ENCODE measurements around the gene PCIF1. TPM values are rescaled to one million over a fixed set of nuclear protein-coding genes. Genes with fewer than 3 reads are reported as not detected.
A peak's percentile ranks its signal among the peaks of the same experiment; 100 is the strongest.

The PCIF1 gene
- total and polyA plus RNA-seq, 7 donors: 26.4 to 39.3 (median 31.9) TPM

DNA sequence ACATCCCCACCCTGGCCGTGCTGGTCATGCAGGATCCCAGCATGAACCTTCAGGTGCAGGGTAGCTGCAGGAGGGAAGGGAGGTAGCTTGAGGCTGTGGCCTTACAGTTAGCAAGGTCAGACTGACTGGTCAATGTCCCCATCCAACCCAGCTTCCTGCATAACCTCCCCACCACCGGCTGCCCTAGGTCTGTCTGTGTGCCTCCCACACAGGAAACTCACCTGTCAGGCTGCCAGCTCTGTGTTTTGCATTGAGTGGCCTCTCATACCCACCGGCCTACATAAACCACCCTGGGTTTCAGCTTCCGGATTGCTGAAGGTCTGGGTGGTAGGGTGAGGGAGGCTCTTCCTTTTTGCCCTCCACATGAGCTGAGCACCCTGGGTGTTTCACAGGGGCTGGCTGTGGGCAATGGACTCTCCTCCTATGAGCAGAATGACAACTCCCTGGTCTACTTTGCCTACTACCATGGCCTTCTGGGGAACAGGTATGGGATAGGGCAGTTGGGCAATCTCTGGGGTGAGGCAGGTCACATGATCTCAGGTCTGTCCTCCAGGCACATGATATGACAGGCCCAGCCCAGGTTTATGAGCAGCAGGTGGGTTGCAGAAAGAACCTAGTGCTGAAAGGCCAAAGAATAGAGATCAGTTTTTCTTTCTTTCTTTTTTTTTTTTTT, 41.5 kb upstream of the PCIF1 start:
- TF ChIP-seq POLR2A (IDR thresholded peaks at IDR 0.05) (no peak), EP300 (IDR thresholded peaks at IDR 0.05) (no peak), POLR2AphosphoS5 (IDR thresholded peaks at IDR 0.05) (peak in 1 of 4 donors; percentile 5)
- TF ChIP-seq, protein P1, sequence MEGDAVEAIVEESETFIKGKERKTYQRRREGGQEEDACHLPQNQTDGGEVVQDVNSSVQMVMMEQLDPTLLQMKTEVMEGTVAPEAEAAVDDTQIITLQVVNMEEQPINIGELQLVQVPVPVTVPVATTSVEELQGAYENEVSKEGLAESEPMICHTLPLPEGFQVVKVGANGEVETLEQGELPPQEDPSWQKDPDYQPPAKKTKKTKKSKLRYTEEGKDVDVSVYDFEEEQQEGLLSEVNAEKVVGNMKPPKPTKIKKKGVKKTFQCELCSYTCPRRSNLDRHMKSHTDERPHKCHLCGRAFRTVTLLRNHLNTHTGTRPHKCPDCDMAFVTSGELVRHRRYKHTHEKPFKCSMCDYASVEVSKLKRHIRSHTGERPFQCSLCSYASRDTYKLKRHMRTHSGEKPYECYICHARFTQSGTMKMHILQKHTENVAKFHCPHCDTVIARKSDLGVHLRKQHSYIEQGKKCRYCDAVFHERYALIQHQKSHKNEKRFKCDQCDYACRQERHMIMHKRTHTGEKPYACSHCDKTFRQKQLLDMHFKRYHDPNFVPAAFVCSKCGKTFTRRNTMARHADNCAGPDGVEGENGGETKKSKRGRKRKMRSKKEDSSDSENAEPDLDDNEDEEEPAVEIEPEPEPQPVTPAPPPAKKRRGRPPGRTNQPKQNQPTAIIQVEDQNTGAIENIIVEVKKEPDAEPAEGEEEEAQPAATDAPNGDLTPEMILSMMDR (IDR thresholded peaks at IDR 0.05): no peak
- H3K4me1 ChIP-seq: peaks cover 0 to 40% (median 29%) of the 10 kb centered on the region in 4 donors
- no peaks in the 10 kb centered on the region for H3K9me3 ChIP-seq
- intact Hi-C loops (cut with DNase I): loop anchor here (5.0 kb wide), 1 partner anchor 61 kb away; the partner anchor contains the start of gene SNX21
- H3K36me3 ChIP-seq: peaks cover 17 to 57% (median 31%) of the 10 kb centered on the region in 4 donors
- no peak overlapping the region for H3K27ac ChIP-seq
- no peaks in the 10 kb centered on the region for H3K27me3 ChIP-seq
- 25 to 51% methylated on average over 4 of the region's 4 CpGs for WGBS, 2 donors
- no peak overlapping the region for H3K4me3 ChIP-seq
- no peak for DNase-seq

DNA sequence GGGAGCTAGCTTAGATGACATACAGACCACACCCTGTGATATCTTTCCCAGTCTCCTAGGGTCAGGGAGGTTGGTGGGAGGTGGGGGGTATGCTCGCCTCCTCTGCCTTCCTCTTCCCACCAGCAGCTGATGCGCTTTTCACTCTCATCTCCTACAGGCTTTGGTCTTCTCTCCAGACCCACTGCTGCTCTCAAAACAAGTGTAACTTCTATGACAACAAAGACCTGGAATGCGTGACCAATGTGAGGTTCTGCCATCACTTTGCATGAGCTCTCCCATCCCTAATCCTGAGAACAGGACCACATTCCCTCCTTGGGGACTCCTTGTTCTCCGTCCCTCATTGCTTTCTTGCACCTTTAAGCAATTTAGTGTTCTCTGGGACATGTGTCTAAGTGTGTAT, 40.7 kb upstream of the PCIF1 start:
- peaks cover 17 to 66% (median 31%) of the 10 kb centered on the region in 4 donors for H3K36me3 ChIP-seq
- 93 to 94% methylated on average over 4 of the region's 4 CpGs for WGBS, 2 donors
- TF ChIP-seq, protein P1 (IDR thresholded peaks at IDR 0.05): no peak
- TF ChIP-seq POLR2A (IDR thresholded peaks at IDR 0.05) (no peak), POLR2AphosphoS5 (IDR thresholded peaks at IDR 0.05) (no peak), EP300 (IDR thresholded peaks at IDR 0.05) (no peak)
- H3K4me3 ChIP-seq: no peak overlapping the region
- H3K27me3 ChIP-seq: no peaks in the 10 kb centered on the region
- no peaks in the 10 kb centered on the region for H3K9me3 ChIP-seq
- peaks cover 0 to 40% (median 29%) of the 10 kb centered on the region in 4 donors for H3K4me1 ChIP-seq
- H3K27ac ChIP-seq: no peak overlapping the region
- intact Hi-C loops (cut with DNase I): loop anchor here (5.0 kb wide), 1 partner anchor 62 kb away; the partner anchor contains the start of gene SNX21
- no peak for DNase-seq

DNA sequence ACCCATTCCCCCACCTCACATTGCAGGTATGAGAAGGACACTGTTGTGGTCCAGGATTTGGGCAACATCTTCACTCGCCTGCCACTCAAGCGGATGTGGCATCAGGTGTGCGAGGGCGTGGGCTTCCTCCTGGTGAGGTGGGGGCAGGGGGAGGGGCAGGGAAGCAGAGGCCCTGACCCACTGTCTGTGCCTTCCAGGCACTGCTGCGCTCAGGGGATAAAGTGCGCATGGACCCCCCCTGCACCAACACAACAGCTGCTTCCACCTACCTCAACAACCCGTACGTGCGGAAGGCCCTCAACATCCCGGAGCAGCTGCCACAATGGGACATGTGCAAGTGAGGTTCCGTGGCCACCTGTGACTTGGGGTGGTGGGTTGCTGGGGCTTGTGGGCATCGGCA, 39.7 kb upstream of the PCIF1 start:
- intact Hi-C loops (cut with DNase I): loop anchor here (5.0 kb wide), 1 partner anchor 62 kb away; the partner anchor contains the start of gene SNX21
- TF ChIP-seq EP300 (IDR thresholded peaks at IDR 0.05) (no peak), POLR2A (IDR thresholded peaks at IDR 0.05) (no peak), POLR2AphosphoS5 (IDR thresholded peaks at IDR 0.05) (no peak)
- TF ChIP-seq, protein P1 (IDR thresholded peaks at IDR 0.05): no peak
- Histone ChIP-seq H3K36me3 (peaks cover 17 to 75% (median 31%) of the 10 kb centered on the region in 4 donors), H3K27ac (no peak overlapping the region), H3K27me3 (no peaks in the 10 kb centered on the region), H3K4me1 (peaks cover 0 to 32% (median 20%) of the 10 kb centered on the region in 4 donors), H3K4me3 (no peak overlapping the region), H3K9me3 (no peaks in the 10 kb centered on the region)
- no peak for DNase-seq
- 78 to 90% methylated on average over 12 of the region's 12 CpGs for WGBS, 2 donors

DNA sequence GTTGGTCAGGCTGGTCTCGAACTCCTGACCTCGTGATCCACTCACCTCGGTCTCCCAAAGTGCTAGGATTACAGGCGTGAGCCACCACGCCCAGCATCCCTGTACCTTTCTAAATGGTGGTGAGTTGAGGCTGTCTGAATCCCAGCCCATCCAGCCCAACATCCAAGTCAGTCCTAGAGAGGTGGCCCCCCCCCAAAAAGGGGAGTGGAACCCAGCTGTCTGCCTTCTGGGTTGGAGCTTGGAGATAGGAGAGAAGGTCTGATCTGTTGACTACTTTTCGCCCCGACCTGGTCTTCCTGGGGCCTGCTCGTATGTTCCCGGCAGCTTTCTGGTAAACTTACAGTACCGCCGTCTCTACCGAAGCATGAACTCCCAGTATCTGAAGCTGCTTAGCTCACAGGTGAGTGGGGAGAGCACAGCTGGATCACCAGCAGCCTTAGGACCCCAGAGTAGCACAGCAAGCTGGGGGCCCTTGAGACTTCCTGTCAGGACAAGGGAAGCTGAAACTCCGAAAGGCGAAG, 37.8 kb upstream of the PCIF1 start:
- no peak for DNase-seq
- Histone ChIP-seq H3K4me1 (peaks cover 0 to 17% (median 11%) of the 10 kb centered on the region in 4 donors), H3K9me3 (no peaks in the 10 kb centered on the region), H3K27me3 (no peaks in the 10 kb centered on the region), H3K27ac (no peak overlapping the region), H3K36me3 (peaks cover 17 to 88% (median 31%) of the 10 kb centered on the region in 4 donors), H3K4me3 (no peak overlapping the region)
- intact Hi-C loops (cut with DNase I): no loop called here
- no peak for TF ChIP-seq POLR2AphosphoS5 (IDR thresholded peaks at IDR 0.05)
- no peak for TF ChIP-seq EP300 (IDR thresholded peaks at IDR 0.05)
- TF ChIP-seq, protein P1 (IDR thresholded peaks at IDR 0.05): no peak
- TF ChIP-seq POLR2A (IDR thresholded peaks at IDR 0.05): no peak
- 93 to 94% methylated on average over 14 of the region's 14 CpGs for WGBS, 2 donors
